GM23248 (cell line): ENCODE results near the gene CMKLR1. TPM values are rescaled to one million over a fixed set of nuclear protein-coding genes. Genes with fewer than 3 reads are reported as not detected.

Source experiments
- DNase-seq: peaks from one replicate; pipeline ENCODE4 v3.0.0-alpha.2; 2015
- H2AFZ ChIP-seq: fragments of 200-600 bp; sonication (generic); 2 replicates; pipeline ENCODE4 v1.6.1; 2016; ENCODE audit warnings: antibody characterized with exemption
- H3F3A ChIP-seq: fragments of 200-600 bp; sonication (generic); 2 replicates; pipeline ENCODE4 v1.6.1; 2016; ENCODE audit warnings: mild to moderate bottlenecking, antibody characterized with exemption, mixed run types; ENCODE audit not compliant: insufficient read depth
- H3K27ac ChIP-seq: fragments of 200-600 bp; sonication (generic); 2 replicates; pipeline ENCODE4 v1.5.1; 2016; ENCODE audit warnings: mild to moderate bottlenecking
- H3K27me3 ChIP-seq: fragments of 200-600 bp; sonication (generic); replicated peaks from 2 replicates; pipeline ENCODE4 v1.6.1; 2016; ENCODE audit warnings: mild to moderate bottlenecking; ENCODE audit not compliant: insufficient read depth
- H3K36me3 ChIP-seq: fragments of 200-600 bp; sonication (generic); 2 replicates; pipeline ENCODE4 v1.6.1; 2016; ENCODE audit warnings: low read depth, mild to moderate bottlenecking
- H3K4me1 ChIP-seq: fragments of 200-600 bp; sonication (generic); 2 replicates; pipeline ENCODE4 v1.6.1; 2016; ENCODE audit warnings: mild to moderate bottlenecking; ENCODE audit not compliant: insufficient read depth
- H3K4me2 ChIP-seq: fragments of 200-600 bp; sonication (generic); one replicate; pipeline ENCODE4 v1.6.1; 2016; ENCODE audit warnings: mild to moderate bottlenecking; ENCODE audit not compliant: unreplicated experiment
- H3K4me3 ChIP-seq: fragments of 200-600 bp; sonication (generic); 2 replicates; pipeline ENCODE4 v1.5.1; 2016; ENCODE audit warnings: mild to moderate bottlenecking
- H3K79me2 ChIP-seq: fragments of 200-600 bp; sonication (generic); 2 replicates; pipeline ENCODE4 v1.6.1; 2016; ENCODE audit warnings: mild to moderate bottlenecking; ENCODE audit not compliant: insufficient read depth
- H3K9ac ChIP-seq: fragments of 200-600 bp; sonication (generic); 2 replicates; pipeline ENCODE4 v1.6.1; 2016; ENCODE audit warnings: mild to moderate bottlenecking
- H3K9me2 ChIP-seq: fragments of 200-600 bp; sonication (generic); 2 replicates; pipeline ENCODE4 v1.6.1; 2016; ENCODE audit warnings: mixed run types, mild to moderate bottlenecking, moderate library complexity; ENCODE audit not compliant: insufficient read depth
- H3K9me3 ChIP-seq: fragments of 200-600 bp; sonication (generic); one replicate; pipeline ENCODE4 v1.6.1; 2017; ENCODE audit warnings: low read depth
- H4K20me1 ChIP-seq: fragments of 200-600 bp; sonication (generic); 2 replicates; pipeline ENCODE4 v1.6.0; 2016; ENCODE audit not compliant: insufficient read depth
- EZH2 ChIP-seq: fragments of 200-600 bp; sonication (generic); IDR thresholded peaks from 2 replicates; pipeline ENCODE4 v1.6.1; 2018; ENCODE audit warnings: antibody characterized with exemption, mild to moderate bottlenecking; ENCODE audit not compliant: insufficient read depth, poor library complexity, severe bottlenecking
- EZH2phosphoT487 ChIP-seq: fragments of 200-600 bp; sonication (generic); IDR thresholded peaks from 2 replicates; pipeline ENCODE4 v1.6.1; 2018; ENCODE audit warnings: antibody characterized with exemption, moderate library complexity, mild to moderate bottlenecking, low read depth; ENCODE audit not compliant: insufficient read depth
- WGBS, 2 experiments: methylation state at CpG; one replicate each; pipeline ENCODE4 v1.1.6; 2015 to 2017; ENCODE audit warnings: low lambda C conversion rate in 2 of 2, low coverage in 1 of 2; ENCODE audit errors: missing lambda C conversion rate in 2 of 2; 5-methylcytosine and 5-hydroxymethylcytosine counted together
- in situ Hi-C: fragments of 300-500 bp; cut with MboI; formaldehyde crosslinking; loops from 2 replicates; pipeline ENCODE4 v1.15.0; 2020
- polyA plus RNA-seq: library from polyadenylated mRNA; unstranded; fragments of >200 nt; fragmentation: Nextera tagmentation; extraction: Ambion mirVana; gene quantifications from 2 replicates; pipeline ENCODE4 v1.2.1, GENCODE V29; 2016
- total RNA-seq: library from RNA; depleted of rRNA; stranded (reverse); fragments of >200 nt; shearing (Covaris generic); gene quantifications from 2 replicates; pipeline ENCODE4 v1.2.3, GENCODE V29; 2014

CMKLR1 gene
- total and polyA plus RNA-seq, 2 experiments from 2014 or later: 1.9 to 2.9 TPM

GRCh38 chr12:108327621-108328344, 11.3 kb downstream of the CMKLR1 start:
- Histone ChIP-seq H3K4me3 (no peak overlapping the region), H3K4me1 (peaks cover 6% of the 10 kb centered on the region), H3K9me2 (no peaks in the 10 kb centered on the region), H3K9me3 (no peaks in the 10 kb centered on the region), H3K9ac (no peak overlapping the region), H3K79me2 (no peaks in the 10 kb centered on the region), H3K4me2 (no peak overlapping the region), H3K27ac (no peak overlapping the region), H4K20me1 (no peaks in the 10 kb centered on the region), H3F3A (peaks cover 4% of the 10 kb centered on the region), H3K27me3 (no peaks in the 10 kb centered on the region; the same call in 1 of the 2 replicates), H2AFZ (no peak overlapping the region), H3K36me3 (no peaks in the 10 kb centered on the region)
- in situ Hi-C loops: no loop called here
- DNase-seq: no peak
- WGBS, 2 experiments: 48 to 49% methylated on average over 15 of the region's 15 CpGs
- TF ChIP-seq EZH2phosphoT487 (no peak), EZH2 (no peak)

GRCh38 chr12:108326254-108326750, 12.8 kb downstream of the CMKLR1 start:
- Histone ChIP-seq H3K4me1 (no peaks in the 10 kb centered on the region), H3K9ac (no peak overlapping the region), H3F3A (no peaks in the 10 kb centered on the region), H3K9me3 (no peaks in the 10 kb centered on the region), H4K20me1 (no peaks in the 10 kb centered on the region), H3K27me3 (no peaks in the 10 kb centered on the region; the same call in 1 of the 2 replicates), H3K4me3 (no peak overlapping the region), H3K27ac (no peak overlapping the region), H3K9me2 (no peaks in the 10 kb centered on the region), H3K36me3 (no peaks in the 10 kb centered on the region), H3K79me2 (no peaks in the 10 kb centered on the region), H2AFZ (no peak overlapping the region), H3K4me2 (no peak overlapping the region)
- peak; percentile 34 for DNase-seq
- in situ Hi-C loops: no loop called here
- TF ChIP-seq EZH2 (no peak), EZH2phosphoT487 (no peak)
- WGBS, 2 experiments: 36 to 47% methylated on average over 2 of the region's 2 CpGs

- H3K27ac ChIP-seq: no peak overlapping the region
- no peaks in the 10 kb centered on the region for H3K79me2 ChIP-seq
- H3K36me3 ChIP-seq: no peaks in the 10 kb centered on the region
- WGBS, 2 experiments: 60 to 66% methylated on average over 3 of the region's 3 CpGs
- no peaks in the 10 kb centered on the region; the same call in 1 of the 2 replicates for H3K27me3 ChIP-seq
- in situ Hi-C loops: no loop called here
- H3K4me1 ChIP-seq: no peaks in the 10 kb centered on the region
- no peak overlapping the region for H3K9ac ChIP-seq
- no peak overlapping the region for H2AFZ ChIP-seq
- DNase-seq: no peak
- no peak overlapping the region for H3K4me2 ChIP-seq
- H3K4me3 ChIP-seq: no peak overlapping the region
- no peaks in the 10 kb centered on the region for H3K9me2 ChIP-seq
- no peak for TF ChIP-seq EZH2phosphoT487
- no peak for TF ChIP-seq EZH2
- no peaks in the 10 kb centered on the region for H3F3A ChIP-seq
- no peaks in the 10 kb centered on the region for H3K9me3 ChIP-seq
- no peaks in the 10 kb centered on the region for H4K20me1 ChIP-seq
Observed at GRCh38 chr12:108325549-108325948, 13.6 kb downstream of the CMKLR1 start.

- TF ChIP-seq EZH2phosphoT487 (no peak), EZH2 (no peak)
- H3K9me3 ChIP-seq: no peaks in the 10 kb centered on the region
- H3K4me2 ChIP-seq: no peak overlapping the region
- 46 to 47% methylated on average over 5 of the region's 5 CpGs for WGBS, 2 experiments
- no peak overlapping the region for H3K9ac ChIP-seq
- no peaks in the 10 kb centered on the region for H3K4me1 ChIP-seq
- no peak for DNase-seq
- no peaks in the 10 kb centered on the region; the same call in 1 of the 2 replicates for H3K27me3 ChIP-seq
- in situ Hi-C loops: no loop called here
- H4K20me1 ChIP-seq: no peaks in the 10 kb centered on the region
- no peaks in the 10 kb centered on the region for H3K79me2 ChIP-seq
- no peaks in the 10 kb centered on the region for H3K9me2 ChIP-seq
- H3K27ac ChIP-seq: no peak overlapping the region
- H3K4me3 ChIP-seq: no peak overlapping the region
- H3K36me3 ChIP-seq: no peaks in the 10 kb centered on the region
- no peaks in the 10 kb centered on the region for H3F3A ChIP-seq
- H2AFZ ChIP-seq: no peak overlapping the region
Observed at GRCh38 chr12:108325018-108325358, 14.1 kb downstream of the CMKLR1 start.
